Psoas muscle (tissue), 8 donors: ENCODE data around the gene RGS3. TPM values are rescaled to one million over a fixed set of nuclear protein-coding genes. Genes with fewer than 3 reads are reported as not detected.

Source experiments
- ATAC-seq, 4 donors: fragments of 200-7000 bp; cut with Tn5 transposase; one replicate each; pipeline ENCODE4 v1.9.1; 2020; ENCODE audit warnings: moderate library complexity in 3 of 4, mild to moderate bottlenecking in 2 of 4
- DNase-seq, 2 donors: peaks; one replicate each; pipeline ENCODE4 v3.0.0-alpha.2; 2020
- H3K27ac ChIP-seq: fragments of 200-600 bp; one replicate; pipeline ENCODE4 v1.8.0; 2022
- H3K27me3 ChIP-seq, 3 donors: fragments of 200-600 bp in 1 of 3; one replicate each; pipeline versions ENCODE4 v1.6.1 to v1.8.0; 2013 to 2022; ENCODE audit warnings: low read length in 2 of 3, mild to moderate bottlenecking in 2 of 3, moderate library complexity in 1 of 3; ENCODE audit not compliant: insufficient read depth in 3 of 3
- H3K36me3 ChIP-seq, 2 donors: fragments of 200-600 bp in 1 of 2; one replicate each; pipeline versions ENCODE4 v1.6.1 to v1.8.0; 2013 to 2022; ENCODE audit warnings: low read depth in 1 of 2, mild to moderate bottlenecking in 1 of 2, moderate library complexity in 1 of 2; ENCODE audit not compliant: insufficient read depth in 1 of 2
- H3K4me1 ChIP-seq: fragments of 200-600 bp; one replicate; pipeline ENCODE4 v1.8.0; 2022
- H3K4me3 ChIP-seq: fragments of 200-600 bp; one replicate; pipeline ENCODE4 v1.8.0; 2022; ENCODE audit warnings: mild to moderate bottlenecking
- H3K9me3 ChIP-seq: fragments of 200-600 bp; one replicate; pipeline ENCODE4 v1.8.0; 2022
- WGBS, 3 donors: extraction: QIAGEN DNeasy Blood & Tissue Kit; methylation state at CpG; one replicate each; pipeline versions ENCODE4 v1.1.6 to v1.1.7; 2013; 5-methylcytosine and 5-hydroxymethylcytosine counted together
- intact Hi-C, 2 donors: fragments of 100-400 bp; cut with DNase I; formaldehyde crosslinking; loops; one replicate each; pipeline versions ENCODE4 v1.11.0 to v1.14.2; 2022
- polyA plus RNA-seq, 3 donors: library from polyadenylated mRNA; stranded (reverse); fragments of 200-250 nt; gene quantifications; one replicate each; pipeline ENCODE4 v1.2.3, GENCODE V29; 2013
- total RNA-seq, 4 donors: library from RNA; stranded (reverse); fragmentation: NEBNext Ultra II Directional in 2 of 4; extraction: Animal tissue kit (Norgen Biotek cat#: 25700) in 2 of 4; gene quantifications; one replicate each; pipeline versions ENCODE4 v1.2.1 to v1.2.4, GENCODE V29; 2021 to 2023
- TF ChIP-seq, protein P1 (sequence below): fragments of 200-600 bp; IDR thresholded peaks from one replicate; pipeline ENCODE4 v1.8.0; 2022; ENCODE audit warnings: antibody characterized with exemption
- donor health status: healthy with polysubstance abuse.
- donor health status: DM: no; HTN: no; CAD: no; lungs with moderate emphysema.
- donor health status: Bipolar disorder and iron deficiency.
- donor health status: healthy.
- donor health status: DM: yes; HTN: yes; CAD: no.
- donor health status: DM: no; HTN: no; CAD: no.
- donor health status: DM: no; HTN: no; CAD: no.
- donor health status: DM: yes; HTN: yes; CAD: no.

Gene RGS3
- total and polyA plus RNA-seq, 7 donors, result 7.1 to 38.1 (median 14.6) TPM

DNA sequence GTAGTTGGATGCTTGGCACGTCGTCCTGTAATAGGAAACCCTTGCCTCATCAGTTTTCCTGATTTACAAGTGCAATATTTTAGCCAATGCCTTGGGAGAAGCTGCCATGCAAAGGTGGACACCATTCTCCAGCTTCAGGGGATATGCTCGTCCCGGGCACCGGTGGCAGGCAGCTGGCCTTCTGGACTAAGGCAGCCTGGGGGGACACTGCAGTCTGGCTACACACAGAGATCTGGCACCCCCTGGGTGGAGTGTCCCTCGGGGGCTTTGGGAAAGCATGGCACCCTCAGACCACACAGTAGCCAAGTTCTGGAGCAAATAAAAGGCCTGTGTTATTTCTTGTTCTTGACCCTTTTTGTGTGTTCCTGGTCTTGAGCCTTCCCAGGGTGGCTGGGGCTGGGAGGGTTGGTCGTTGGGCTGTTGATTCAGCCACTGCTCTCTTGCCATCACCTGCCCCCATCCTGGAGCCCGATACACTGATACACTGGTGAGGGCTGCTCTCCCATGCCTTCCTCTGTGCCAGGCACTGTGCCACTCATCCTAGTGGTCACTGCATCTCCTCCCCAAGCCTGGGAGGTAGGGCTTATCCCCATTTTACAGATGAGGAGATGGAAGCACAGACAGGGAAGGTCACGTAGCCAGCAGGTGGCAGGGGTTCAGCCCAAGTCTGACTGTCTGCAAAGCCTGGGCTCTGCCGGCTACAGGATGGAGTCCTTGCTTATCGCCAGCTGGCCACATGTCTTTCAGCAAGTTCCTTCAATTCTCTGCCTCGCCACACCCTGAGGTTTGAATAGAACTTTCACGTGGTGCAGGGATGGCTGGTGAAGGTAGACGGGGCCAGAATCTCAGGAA is 134.1 kb downstream of the RGS3 start:
- peak in 1 of 2 donors; percentile 42 for DNase-seq
- 40 to 58% (median 53%) methylated on average over 14 of the region's 14 CpGs for WGBS, 3 donors
- Histone ChIP-seq H3K36me3 (peaks cover 0 to 26% of the 10 kb centered on the region in 2 donors), H3K9me3 (no peaks in the 10 kb centered on the region), H3K4me3 (peak overlapping the region; percentile 76), H3K4me1 (peaks cover 57% of the 10 kb centered on the region), H3K27me3 (no peaks in the 10 kb centered on the region), H3K27ac (no peak overlapping the region)
- ATAC-seq, result no peak
- TF ChIP-seq, protein P1, sequence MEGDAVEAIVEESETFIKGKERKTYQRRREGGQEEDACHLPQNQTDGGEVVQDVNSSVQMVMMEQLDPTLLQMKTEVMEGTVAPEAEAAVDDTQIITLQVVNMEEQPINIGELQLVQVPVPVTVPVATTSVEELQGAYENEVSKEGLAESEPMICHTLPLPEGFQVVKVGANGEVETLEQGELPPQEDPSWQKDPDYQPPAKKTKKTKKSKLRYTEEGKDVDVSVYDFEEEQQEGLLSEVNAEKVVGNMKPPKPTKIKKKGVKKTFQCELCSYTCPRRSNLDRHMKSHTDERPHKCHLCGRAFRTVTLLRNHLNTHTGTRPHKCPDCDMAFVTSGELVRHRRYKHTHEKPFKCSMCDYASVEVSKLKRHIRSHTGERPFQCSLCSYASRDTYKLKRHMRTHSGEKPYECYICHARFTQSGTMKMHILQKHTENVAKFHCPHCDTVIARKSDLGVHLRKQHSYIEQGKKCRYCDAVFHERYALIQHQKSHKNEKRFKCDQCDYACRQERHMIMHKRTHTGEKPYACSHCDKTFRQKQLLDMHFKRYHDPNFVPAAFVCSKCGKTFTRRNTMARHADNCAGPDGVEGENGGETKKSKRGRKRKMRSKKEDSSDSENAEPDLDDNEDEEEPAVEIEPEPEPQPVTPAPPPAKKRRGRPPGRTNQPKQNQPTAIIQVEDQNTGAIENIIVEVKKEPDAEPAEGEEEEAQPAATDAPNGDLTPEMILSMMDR, result no peak
- intact Hi-C loops, result loop anchor here in 1 of 2 donors (2.0 to 10.0 kb wide), 2 partner anchors 23 to 323 kb away; partner anchors contain the start of genes CDC26 and PRPF4

- Histone ChIP-seq H3K36me3 (peaks cover 0 to 26% of the 10 kb centered on the region in 2 donors), H3K27me3 (no peaks in the 10 kb centered on the region), H3K9me3 (no peaks in the 10 kb centered on the region), H3K4me3 (peak overlapping the region; percentile 76), H3K4me1 (peaks cover 57% of the 10 kb centered on the region), H3K27ac (peak overlapping the region; percentile 9)
- ATAC-seq (no peak), DNase-seq (peak in 1 of 2 donors; percentile 30)
- intact Hi-C loops, result loop anchor here in 1 of 2 donors (2.0 to 10.0 kb wide), 2 partner anchors 22 to 324 kb away; partner anchors contain the start of genes CDC26 and PRPF4
- TF ChIP-seq, protein P1, result no peak
- 63 to 80% (median 75%) methylated on average over 2 of the region's 2 CpGs for WGBS, 3 donors
Measured at GRCh38 chr9:113598451-113598850, 134.9 kb downstream of the RGS3 start.

DNA sequence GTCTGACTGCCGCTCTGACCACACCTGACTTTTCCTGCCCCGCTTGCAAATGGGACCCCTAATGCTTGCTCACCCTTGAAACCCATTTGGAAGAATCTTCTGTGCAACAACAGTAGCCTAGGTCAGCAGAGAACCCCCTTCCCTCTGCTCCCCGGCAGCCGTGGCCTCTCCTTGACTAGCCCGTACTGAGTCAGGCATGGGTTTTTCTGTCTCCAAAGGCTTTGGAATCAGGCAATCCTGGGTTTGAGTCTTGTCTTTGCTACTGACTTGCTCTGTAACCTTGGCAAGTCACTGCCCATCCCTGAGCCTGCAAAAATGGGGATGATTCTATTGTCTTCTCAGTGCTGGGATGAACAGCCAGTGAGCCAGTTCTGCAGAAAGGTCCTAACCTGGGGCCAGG is 135.4 kb downstream of the RGS3 start:
- H3K27me3 ChIP-seq, result no peaks in the 10 kb centered on the region
- peak in 1 of 2 donors; percentile 5 for DNase-seq
- H3K4me1 ChIP-seq, result peaks cover 54% of the 10 kb centered on the region
- H3K4me3 ChIP-seq, result no peak overlapping the region
- TF ChIP-seq, protein P1, result no peak
- H3K27ac ChIP-seq, result peak overlapping the region; percentile 37
- ATAC-seq, result no peak
- intact Hi-C loops, result loop anchor here in 1 of 2 donors (2.0 to 10.0 kb wide), 2 partner anchors 22 to 324 kb away; partner anchors contain the start of genes CDC26 and PRPF4
- WGBS, 3 donors, result 63 to 84% (median 83%) methylated on average over 5 of the region's 5 CpGs
- H3K9me3 ChIP-seq, result no peaks in the 10 kb centered on the region
- H3K36me3 ChIP-seq, result peaks cover 0 to 26% of the 10 kb centered on the region in 2 donors

DNA sequence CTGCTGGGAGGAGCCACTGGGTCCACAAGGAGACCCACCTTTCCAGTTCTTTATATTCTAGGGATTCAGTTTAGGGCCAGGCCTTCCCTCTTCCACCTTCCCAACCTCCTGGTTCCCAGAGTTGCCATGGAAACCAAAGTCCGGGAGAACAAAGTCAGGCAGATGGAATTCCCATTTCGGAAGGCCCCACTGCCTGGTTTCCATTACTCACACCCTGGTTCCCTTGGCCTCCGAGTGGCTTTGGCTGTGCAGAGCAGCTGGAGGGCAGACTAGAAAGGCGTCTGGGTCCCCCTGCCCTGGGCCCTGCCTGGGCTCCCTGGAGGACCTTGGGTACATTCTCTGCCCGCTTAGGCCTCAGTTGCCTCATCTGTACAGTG is 136.1 kb downstream of the RGS3 start:
- Histone ChIP-seq H3K4me3 (no peak overlapping the region), H3K4me1 (peaks cover 54% of the 10 kb centered on the region), H3K27me3 (no peaks in the 10 kb centered on the region), H3K9me3 (no peaks in the 10 kb centered on the region), H3K27ac (peak overlapping the region; percentile 37), H3K36me3 (peaks cover 0 to 26% of the 10 kb centered on the region in 2 donors)
- TF ChIP-seq, protein P1, result no peak
- intact Hi-C loops, result loop anchor here in 1 of 2 donors (2.0 to 10.0 kb wide), 2 partner anchors 21 to 325 kb away; partner anchors contain the start of genes CDC26 and PRPF4
- DNase-seq (peak in 1 of 2 donors; percentile 55), ATAC-seq (peak in 2 of 4 donors; percentile 17 to 38)
- 39 to 62% (median 49%) methylated on average over 5 of the region's 5 CpGs for WGBS, 3 donors
